Islet precursor cell (in vitro differentiated cells): Measurements from ENCODE around the gene CD59.
"Not testable (repeated sequence)": the region's sequence is repeated elsewhere in the genome, so short reads cannot be mapped to it uniquely, and the experiment has no call there.

Source experiments
- DNase-seq: peaks from one replicate; pipeline ENCODE4 v3.0.0-alpha.2; 2018

Gene CD59

GRCh38 chr11:33742249-33742851, 6.1 kb upstream of the CD59 start:
- no peak for DNase-seq

GRCh38 chr11:33741806-33742205, 5.6 kb upstream of the CD59 start:
- DNase-seq, result no peak

GRCh38 chr11:33737362-33737821, 1.2 kb upstream of the CD59 start:
- no peak for DNase-seq

- DNase-seq, result peak; percentile 65
These were observed 714 bp downstream of the CD59 start for GRCh38 chr11:33735271-33736147.

- no peak for DNase-seq
These were observed 1.6 kb downstream of the CD59 start for GRCh38 chr11:33734441-33735270.

GRCh38 chr11:33733980-33734379, 2.2 kb downstream of the CD59 start:
- no peak for DNase-seq

- DNase-seq, result no peak
These were observed 4.3 kb downstream of the CD59 start for GRCh38 chr11:33731723-33732531.

- DNase-seq, result no peak
These were observed 5.5 kb downstream of the CD59 start for GRCh38 chr11:33730716-33731115.

GRCh38 chr11:33729072-33729664, 7.1 kb downstream of the CD59 start:
- not testable (repeated sequence) for DNase-seq

GRCh38 chr11:33727539-33727938, 8.7 kb downstream of the CD59 start:
- DNase-seq, result not testable (repeated sequence)

GRCh38 chr11:33725496-33725895, 10.7 kb downstream of the CD59 start:
- no peak for DNase-seq

- no peak for DNase-seq
These were observed 11.6 kb downstream of the CD59 start for GRCh38 chr11:33724644-33725035.

- peak; percentile 94 for DNase-seq
These were observed 12.9 kb downstream of the CD59 start for GRCh38 chr11:33723238-33723881.

- no peak for DNase-seq
These were observed 13.5 kb downstream of the CD59 start for GRCh38 chr11:33722590-33723234.

- no peak for DNase-seq
These were observed 14.2 kb downstream of the CD59 start for GRCh38 chr11:33721984-33722383.

- DNase-seq, result peak; percentile 82
These were observed 14.8 kb downstream of the CD59 start for GRCh38 chr11:33721426-33721825.

- no peak for DNase-seq
These were observed 16.6 kb downstream of the CD59 start for GRCh38 chr11:33719587-33719986.

GRCh38 chr11:33718440-33718839, 17.8 kb downstream of the CD59 start:
- DNase-seq, result no peak

GRCh38 chr11:33716243-33716642, 20.0 kb downstream of the CD59 start:
- DNase-seq, result no peak

- no peak for DNase-seq
These were observed 22.3 kb downstream of the CD59 start for GRCh38 chr11:33713856-33714398.
